ENCODE data around the gene TRAF3IP3. TPM values are rescaled to one million over a fixed set of nuclear protein-coding genes. Genes with fewer than 3 reads are reported as not detected.

TRAF3IP3 gene
- total RNA-seq, 2 donors from 2014 or later = 157 to 185 TPM

- H3K4me1 Mint-ChIP-seq (ENCODE audit: low read depth in 2 of 2) = peaks cover 0 to 6% of the 10 kb centered on the region in 2 donors
- no peaks in the 10 kb centered on the region for H3K9me3 Mint-ChIP-seq
- no peak for ATAC-seq
- no peak overlapping the region for H3K27ac Mint-ChIP-seq
- H3K27me3 Mint-ChIP-seq = no peaks in the 10 kb centered on the region
- no peaks in the 10 kb centered on the region for H3K36me3 Mint-ChIP-seq
- no peak overlapping the region for H3K4me3 Mint-ChIP-seq
- no peak for DNase-seq (ENCODE audit: low spot score)
Measured at GRCh38 chr1:209727286-209727685, 28.6 kb upstream of the TRAF3IP3 start.

DNA sequence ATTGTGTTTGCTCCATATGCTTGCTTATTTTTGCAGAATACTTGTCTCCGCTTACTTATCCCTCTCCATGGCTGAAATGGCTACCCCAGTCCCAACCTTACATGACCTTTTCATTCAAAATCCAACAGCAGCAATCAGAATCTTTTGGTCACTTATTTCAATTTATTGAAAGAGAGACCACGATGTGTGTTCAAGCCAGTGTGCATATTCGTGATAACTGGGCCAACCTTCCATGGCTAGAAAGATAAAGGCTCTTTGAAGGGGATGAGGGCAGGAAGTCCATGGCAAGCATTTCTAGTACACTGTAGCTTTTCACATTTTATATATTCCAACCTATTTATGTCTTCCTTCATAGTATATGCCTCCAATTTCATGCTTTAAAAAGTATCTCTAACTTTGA lies 28.1 kb upstream of the TRAF3IP3 start:
- Mint-ChIP-seq H3K36me3 (no peaks in the 10 kb centered on the region), H3K4me1 (ENCODE audit: low read depth in 2 of 2) (peaks cover 0 to 6% of the 10 kb centered on the region in 2 donors), H3K4me3 (no peak overlapping the region), H3K27ac (no peak overlapping the region), H3K9me3 (no peaks in the 10 kb centered on the region), H3K27me3 (no peaks in the 10 kb centered on the region)
- no peak for ATAC-seq
- no peak for DNase-seq (ENCODE audit: low spot score)

DNA sequence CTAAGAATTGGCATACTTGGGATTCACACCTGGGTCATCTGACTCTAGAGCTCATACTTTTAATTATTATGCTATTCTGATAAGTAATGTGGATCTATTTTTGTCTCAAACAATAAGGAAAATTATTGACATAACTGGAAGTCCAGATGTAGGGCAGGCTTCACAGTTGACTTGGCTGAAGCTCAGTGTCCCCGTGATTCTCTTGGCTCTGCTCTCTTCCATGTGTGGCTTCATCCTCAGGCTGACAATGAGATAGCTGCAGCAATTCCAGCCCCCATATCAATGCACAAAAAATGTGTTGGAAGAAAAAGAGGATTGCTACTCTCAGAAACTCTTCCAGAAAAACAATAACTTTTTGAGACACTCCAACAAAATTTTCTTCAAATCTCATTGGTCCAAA lies 27.4 kb upstream of the TRAF3IP3 start:
- no peak for DNase-seq (ENCODE audit: low spot score)
- no peak overlapping the region for H3K4me3 Mint-ChIP-seq
- H3K9me3 Mint-ChIP-seq = no peaks in the 10 kb centered on the region
- ATAC-seq = no peak
- H3K36me3 Mint-ChIP-seq = no peaks in the 10 kb centered on the region
- H3K27ac Mint-ChIP-seq = no peak overlapping the region
- no peaks in the 10 kb centered on the region for H3K27me3 Mint-ChIP-seq
- H3K4me1 Mint-ChIP-seq (ENCODE audit: low read depth in 2 of 2) = peaks cover 0 to 6% of the 10 kb centered on the region in 2 donors

- Mint-ChIP-seq H3K4me3 (no peak overlapping the region), H3K4me1 (ENCODE audit: low read depth in 2 of 2) (peaks cover 0 to 6% of the 10 kb centered on the region in 2 donors), H3K27me3 (no peaks in the 10 kb centered on the region), H3K36me3 (no peaks in the 10 kb centered on the region), H3K9me3 (no peaks in the 10 kb centered on the region), H3K27ac (no peak overlapping the region)
- ATAC-seq (no peak), DNase-seq (ENCODE audit: low spot score) (no peak)
Measured at GRCh38 chr1:209729436-209729835, 26.4 kb upstream of the TRAF3IP3 start.

GRCh38 chr1:209732725-209733124 lies 23.1 kb upstream of the TRAF3IP3 start:
- Mint-ChIP-seq H3K27ac (no peak overlapping the region), H3K4me3 (no peak overlapping the region), H3K27me3 (peaks cover 0 to 6% of the 10 kb centered on the region in 2 donors), H3K4me1 (ENCODE audit: low read depth in 2 of 2) (peaks cover 0 to 3% of the 10 kb centered on the region in 2 donors), H3K36me3 (no peaks in the 10 kb centered on the region), H3K9me3 (no peaks in the 10 kb centered on the region)
- DNase-seq (ENCODE audit: low spot score) = no peak
- no peak for ATAC-seq

DNA sequence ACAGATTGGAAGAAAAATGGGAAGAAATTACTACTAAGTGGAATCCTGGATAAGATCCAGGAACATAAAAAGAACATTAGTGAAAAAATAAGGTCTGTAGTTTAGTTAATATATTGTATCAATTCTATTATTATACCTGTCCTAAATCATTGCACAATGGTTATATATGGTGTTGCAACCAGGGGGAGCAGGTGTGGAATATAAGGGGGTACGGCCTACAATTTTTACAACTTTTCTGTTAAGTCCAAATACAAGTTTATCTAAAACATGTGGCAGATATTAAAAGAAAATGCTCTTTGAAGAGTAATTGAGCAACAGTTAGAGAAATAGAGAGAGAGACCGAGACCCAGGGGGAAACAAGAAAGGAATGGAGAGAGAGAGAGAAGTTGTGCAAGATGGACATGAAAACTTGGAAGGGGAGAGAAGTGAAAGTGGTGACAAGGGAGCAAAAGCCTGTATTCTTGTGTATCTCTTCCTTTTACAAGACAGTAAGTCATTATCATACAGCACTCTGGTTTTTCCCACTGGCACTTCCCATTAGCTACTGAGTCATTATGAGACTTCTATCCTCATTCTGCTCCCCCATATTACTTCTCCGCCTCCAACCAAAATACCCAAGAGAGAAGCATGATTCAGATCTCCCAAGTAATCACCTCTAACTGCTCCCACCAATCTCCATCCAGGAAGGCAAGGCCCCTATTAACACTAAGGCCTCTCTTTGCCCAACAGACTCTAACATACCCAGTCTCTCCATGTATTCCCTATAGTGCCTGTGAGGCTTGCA lies 22.3 kb upstream of the TRAF3IP3 start:
- no peak for ATAC-seq
- no peaks in the 10 kb centered on the region for H3K36me3 Mint-ChIP-seq
- peaks cover 0 to 6% of the 10 kb centered on the region in 2 donors for H3K27me3 Mint-ChIP-seq
- H3K4me3 Mint-ChIP-seq = no peak overlapping the region
- H3K27ac Mint-ChIP-seq = no peak overlapping the region
- H3K9me3 Mint-ChIP-seq = no peaks in the 10 kb centered on the region
- H3K4me1 Mint-ChIP-seq (ENCODE audit: low read depth in 2 of 2) = peaks cover 0 to 3% of the 10 kb centered on the region in 2 donors
- no peak for DNase-seq (ENCODE audit: low spot score)

DNA sequence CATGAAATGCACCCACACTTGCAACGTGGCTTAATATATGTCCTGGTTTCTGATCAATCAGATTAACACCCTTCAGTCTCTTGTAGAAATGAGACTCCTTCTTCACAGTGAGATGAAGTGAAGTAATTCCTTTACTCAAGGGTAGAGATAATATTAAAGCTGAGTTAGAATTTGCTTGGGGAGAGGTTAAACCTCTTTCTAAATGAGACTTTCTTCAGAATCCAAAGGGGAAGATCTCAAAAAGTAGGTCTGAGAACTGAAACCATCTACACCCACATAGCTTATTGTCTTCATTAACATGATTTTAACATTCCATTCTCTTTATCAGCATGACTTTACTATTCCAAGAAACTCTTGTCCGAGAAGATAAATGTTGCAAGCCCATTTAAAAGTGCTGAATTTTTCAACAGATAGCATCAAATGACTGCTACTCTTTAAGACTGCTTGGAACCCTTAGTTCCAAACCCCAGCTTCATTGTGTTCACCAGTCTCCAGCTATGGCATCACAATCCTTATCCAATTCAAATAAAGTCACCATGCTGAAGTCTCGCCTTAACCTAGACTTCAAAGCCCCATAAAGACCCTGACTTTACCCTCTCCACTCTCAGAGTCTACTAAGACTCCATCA lies 19.2 kb upstream of the TRAF3IP3 start:
- H3K27ac Mint-ChIP-seq = no peak overlapping the region
- no peak for ATAC-seq
- no peaks in the 10 kb centered on the region for H3K9me3 Mint-ChIP-seq
- no peaks in the 10 kb centered on the region for H3K4me1 Mint-ChIP-seq (ENCODE audit: low read depth in 2 of 2)
- no peak for DNase-seq (ENCODE audit: low spot score)
- H3K36me3 Mint-ChIP-seq = no peaks in the 10 kb centered on the region
- H3K4me3 Mint-ChIP-seq = no peak overlapping the region
- H3K27me3 Mint-ChIP-seq = peaks cover 0 to 6% of the 10 kb centered on the region in 2 donors

DNA sequence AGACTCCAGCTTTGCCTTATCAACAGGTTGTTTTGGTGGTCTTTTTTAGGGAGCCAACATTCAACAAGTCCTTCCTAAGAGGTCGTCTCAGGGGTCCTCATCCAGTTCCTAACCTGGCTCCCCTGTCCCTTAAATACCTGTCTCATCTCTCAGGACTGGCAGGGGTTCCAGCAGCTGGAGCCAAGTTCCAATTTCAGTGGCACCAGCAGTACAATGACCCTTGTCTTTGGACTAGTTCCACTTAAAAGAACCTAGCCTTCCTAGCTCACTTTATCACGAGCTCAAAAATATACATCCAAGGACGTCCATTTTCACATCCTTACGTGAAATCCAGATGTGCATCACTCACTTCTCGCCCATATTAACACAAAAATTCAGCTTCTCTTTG lies 18.7 kb upstream of the TRAF3IP3 start:
- Mint-ChIP-seq H3K9me3 (no peaks in the 10 kb centered on the region), H3K27ac (no peak overlapping the region), H3K27me3 (peaks cover 0 to 6% of the 10 kb centered on the region in 2 donors), H3K36me3 (no peaks in the 10 kb centered on the region), H3K4me1 (ENCODE audit: low read depth in 2 of 2) (peaks cover 0 to 3% of the 10 kb centered on the region in 2 donors), H3K4me3 (no peak overlapping the region)
- no peak for DNase-seq (ENCODE audit: low spot score)
- no peak for ATAC-seq

GRCh38 chr1:209738270-209738669 lies 17.6 kb upstream of the TRAF3IP3 start:
- Mint-ChIP-seq H3K36me3 (no peaks in the 10 kb centered on the region), H3K27ac (no peak overlapping the region), H3K4me3 (no peak overlapping the region), H3K9me3 (no peaks in the 10 kb centered on the region), H3K27me3 (peaks cover 0 to 6% of the 10 kb centered on the region in 2 donors), H3K4me1 (ENCODE audit: low read depth in 2 of 2) (peaks cover 0 to 3% of the 10 kb centered on the region in 2 donors)
- no peak for ATAC-seq
- DNase-seq (ENCODE audit: low spot score) = no peak

DNA sequence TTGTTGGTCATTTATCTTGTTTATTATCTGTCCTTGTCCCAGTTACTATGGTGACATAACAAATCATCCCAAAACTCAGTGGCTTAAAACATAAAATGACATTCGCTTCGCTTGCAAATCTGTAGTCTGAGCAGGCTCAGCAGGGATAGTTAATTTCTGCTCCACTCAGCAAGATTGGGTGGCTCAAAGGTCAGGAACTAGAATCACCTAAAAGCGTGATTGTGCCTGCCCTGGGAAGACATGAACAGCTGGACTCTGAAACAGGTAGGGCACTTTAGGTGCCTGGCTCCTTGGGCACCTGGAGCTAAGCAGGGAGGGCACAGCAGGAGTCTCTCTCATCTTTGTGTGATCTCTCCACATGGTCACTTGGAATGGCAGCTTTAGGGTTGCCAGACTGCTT lies 14.7 kb upstream of the TRAF3IP3 start:
- ATAC-seq = no peak
- Mint-ChIP-seq H3K4me1 (ENCODE audit: low read depth in 2 of 2) (peaks cover 0 to 3% of the 10 kb centered on the region in 2 donors), H3K27ac (peak overlapping the region in 1 of 2 donors; percentile 16), H3K36me3 (no peaks in the 10 kb centered on the region), H3K27me3 (peaks cover 0 to 5% of the 10 kb centered on the region in 2 donors), H3K9me3 (no peaks in the 10 kb centered on the region), H3K4me3 (no peak overlapping the region)
- DNase-seq (ENCODE audit: low spot score) = no peak

DNA sequence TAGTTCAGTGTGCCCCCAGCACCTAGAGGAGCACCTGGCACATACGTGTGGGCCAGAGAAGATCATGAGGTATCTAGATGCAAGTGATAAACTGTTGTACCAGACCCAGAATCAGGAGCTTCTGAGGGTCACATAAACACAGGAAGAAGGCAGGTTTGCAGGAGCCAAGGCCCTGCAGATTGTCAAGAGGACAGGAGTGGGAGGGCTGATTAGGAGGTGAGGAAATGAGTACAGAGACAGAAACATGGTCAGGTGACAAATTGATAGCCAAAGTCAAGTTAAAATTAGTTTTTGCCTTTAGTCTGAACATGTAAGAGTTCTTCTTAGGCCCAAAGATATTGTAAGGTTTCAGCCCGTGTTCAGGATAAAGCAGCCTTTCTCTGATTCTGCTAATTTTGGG lies 14.0 kb upstream of the TRAF3IP3 start:
- no peaks in the 10 kb centered on the region for H3K36me3 Mint-ChIP-seq
- peaks cover 0 to 4% of the 10 kb centered on the region in 2 donors for H3K27me3 Mint-ChIP-seq
- ATAC-seq (no peak), DNase-seq (ENCODE audit: low spot score) (no peak)
- no peaks in the 10 kb centered on the region for H3K9me3 Mint-ChIP-seq
- no peak overlapping the region for H3K4me3 Mint-ChIP-seq
- H3K27ac Mint-ChIP-seq = peak overlapping the region in 1 of 2 donors; percentile 16
- H3K4me1 Mint-ChIP-seq (ENCODE audit: low read depth in 2 of 2) = peaks cover 0 to 3% of the 10 kb centered on the region in 2 donors

DNA sequence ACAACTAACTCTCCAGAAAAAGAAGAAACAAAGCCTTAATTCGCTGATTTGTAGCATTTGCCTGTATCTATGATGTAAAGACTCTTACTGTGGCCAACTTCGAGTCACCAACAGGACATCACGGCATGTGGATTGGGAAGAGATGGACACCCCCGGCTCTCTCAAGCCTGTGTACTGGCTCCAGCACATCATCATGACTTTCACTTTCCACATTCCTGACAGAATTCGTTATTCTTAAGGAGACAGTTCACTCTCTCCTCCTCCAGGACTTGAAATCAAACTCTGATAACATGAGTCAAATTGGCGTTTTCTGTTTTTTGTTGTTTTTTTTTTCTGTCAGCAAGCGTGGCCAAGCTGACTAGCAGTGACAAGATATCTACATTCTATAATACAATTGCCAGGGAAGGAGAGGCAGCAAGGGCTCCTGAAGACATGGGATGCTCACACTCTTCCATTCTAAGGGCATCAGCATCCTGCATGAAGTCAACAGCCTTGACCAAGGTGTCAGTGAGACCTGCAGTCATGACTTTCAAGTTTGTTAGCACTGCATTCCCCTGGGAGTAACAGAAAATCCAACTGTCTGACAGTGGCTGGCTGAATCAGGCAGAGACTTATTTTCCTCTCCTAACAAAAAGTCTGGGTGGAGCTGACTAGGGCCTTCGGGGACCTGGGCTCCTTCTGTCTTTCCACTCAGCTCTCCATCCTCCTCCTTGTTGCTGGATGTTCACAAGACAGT lies 13.3 kb upstream of the TRAF3IP3 start:
- H3K4me1 Mint-ChIP-seq (ENCODE audit: low read depth in 2 of 2) = peaks cover 0 to 10% of the 10 kb centered on the region in 2 donors

DNA sequence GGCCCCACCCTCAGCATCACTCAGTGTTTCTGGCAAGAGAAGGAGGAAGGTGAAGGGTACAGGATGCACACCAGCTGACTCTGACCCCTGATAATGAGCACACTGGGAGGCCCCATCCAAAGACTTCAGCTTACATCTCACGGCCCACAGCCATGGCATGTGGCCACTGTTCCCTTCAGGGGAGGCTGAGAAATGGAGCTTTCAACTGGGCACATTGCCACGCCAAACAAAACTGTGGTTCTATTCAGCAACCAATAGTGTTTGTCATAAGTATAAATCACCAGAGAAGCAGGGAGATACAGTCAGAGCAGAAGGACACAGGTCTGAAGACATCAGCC lies 12.7 kb upstream of the TRAF3IP3 start:
- Mint-ChIP-seq H3K4me1 (ENCODE audit: low read depth in 2 of 2) (peaks cover 5 to 15% of the 10 kb centered on the region in 2 donors), H3K27me3 (no peaks in the 10 kb centered on the region), H3K9me3 (no peaks in the 10 kb centered on the region), H3K4me3 (no peak overlapping the region), H3K36me3 (no peaks in the 10 kb centered on the region), H3K27ac (no peak overlapping the region)
- ATAC-seq (no peak), DNase-seq (ENCODE audit: low spot score) (no peak)

More for the DNA sequence above, 13.3 kb upstream of the TRAF3IP3 start:
- ATAC-seq (no peak), DNase-seq (ENCODE audit: low spot score) (no peak)
- no peak overlapping the region for H3K27ac Mint-ChIP-seq
- H3K4me3 Mint-ChIP-seq = no peak overlapping the region
- H3K36me3 Mint-ChIP-seq = no peaks in the 10 kb centered on the region
- H3K27me3 Mint-ChIP-seq = no peaks in the 10 kb centered on the region
- no peaks in the 10 kb centered on the region for H3K9me3 Mint-ChIP-seq

All from natural killer cell treated with Interleukin-12 subunit alpha and Interleukin-12 subunit beta and Interleukin-15 and Interleukin-18, amount 100 ng/mL, for 72 hours (primary cell).